Activated CD4-positive, alpha-beta T cell treated with anti-CD3 and anti-CD28 coated beads, Interleukin-2, amount 10 ng/mL, durations not matched to agents 7 days and 5 days (primary cell): ENCODE results near the gene RNF169. TPM values are rescaled to one million over a fixed set of nuclear protein-coding genes. Genes with fewer than 3 reads are reported as not detected.

ENCODE experiments used
- CTCF ChIA-PET: fragments of 350-600 bp; sonication (Branson Sonifier 250); formaldehyde crosslinking; loops from one replicate; lab custom pipeline; 2021; ENCODE audit warnings: antibody characterized with exemption; lab: Charles Lee
- POLR2A ChIA-PET: fragments of 350-600 bp; sonication (Branson Sonifier 250); formaldehyde crosslinking; loops from one replicate; lab custom pipeline; 2021; ENCODE audit warnings: antibody characterized with exemption; lab: Charles Lee
- DNase-seq: peaks from one replicate; pipeline ENCODE4 v3.0.0-alpha.2; 2020
- H3K27ac Mint-ChIP-seq: one replicate; pipeline ENCODE4 v1.8.0; 2021; ENCODE audit warnings: mild to moderate bottlenecking, moderate library complexity, mixed read lengths
- H3K27me3 Mint-ChIP-seq: one replicate; pipeline ENCODE4 v1.8.0; 2021; ENCODE audit warnings: mixed read lengths
- H3K36me3 Mint-ChIP-seq: one replicate; pipeline ENCODE4 v1.8.0; 2021; ENCODE audit warnings: low read depth, mixed read lengths
- H3K4me1 Mint-ChIP-seq: one replicate; pipeline ENCODE4 v1.8.0; 2021; ENCODE audit warnings: mixed read lengths
- H3K4me3 Mint-ChIP-seq: one replicate; pipeline ENCODE4 v1.8.0; 2021; ENCODE audit warnings: mild to moderate bottlenecking, moderate library complexity, mixed read lengths
- H3K9me3 Mint-ChIP-seq: one replicate; pipeline ENCODE4 v1.8.0; 2021; ENCODE audit warnings: mixed read lengths
- total RNA-seq, 2 experiments: library from RNA; stranded (reverse); gene quantifications; one replicate each; pipeline ENCODE4 v1.2.3, GENCODE V29; 2021

The RNF169 gene
- total RNA-seq, 2 experiments from 2014 or later: 16.4 to 17.4 TPM

GRCh38 chr11:74780248-74781005, 31.8 kb downstream of the RNF169 start:
- Mint-ChIP-seq H3K36me3 (peaks cover 4% of the 10 kb centered on the region), H3K27me3 (no peaks in the 10 kb centered on the region), H3K9me3 (no peaks in the 10 kb centered on the region), H3K4me1 (peaks cover 23% of the 10 kb centered on the region), H3K27ac (no peak overlapping the region), H3K4me3 (no peak overlapping the region)
- DNase-seq: no peak
- ChIA-PET POLR2A (no interaction called here), CTCF (no interaction called here)

- peaks cover 2% of the 10 kb centered on the region for H3K36me3 Mint-ChIP-seq
- H3K4me3 Mint-ChIP-seq: peak overlapping the region; percentile 42
- H3K27me3 Mint-ChIP-seq: no peaks in the 10 kb centered on the region
- CTCF ChIA-PET: interaction anchor here (1.3 to 1.8 kb wide), 2 partner anchors 11 to 63 kb away, joined by 3 to 4 read pairs; no protein-coding TSS in a partner anchor
- POLR2A ChIA-PET: no interaction called here
- DNase-seq: peak; percentile 43
- peak overlapping the region; percentile 70 for H3K27ac Mint-ChIP-seq
- H3K9me3 Mint-ChIP-seq: no peaks in the 10 kb centered on the region
- H3K4me1 Mint-ChIP-seq: peaks cover 23% of the 10 kb centered on the region
Observed at GRCh38 chr11:74783241-74783871, 34.7 kb downstream of the RNF169 start.

GRCh38 chr11:74784234-74784633, 35.6 kb downstream of the RNF169 start:
- no peak for DNase-seq
- no peak overlapping the region for H3K4me3 Mint-ChIP-seq
- H3K27ac Mint-ChIP-seq: no peak overlapping the region
- no peaks in the 10 kb centered on the region for H3K27me3 Mint-ChIP-seq
- CTCF ChIA-PET: interaction anchor here (0.6 to 1.8 kb wide), 3 partner anchors 12 to 291 kb away, joined by 3 to 4 read pairs (median 3); no protein-coding TSS in a partner anchor
- peaks cover 23% of the 10 kb centered on the region for H3K4me1 Mint-ChIP-seq
- POLR2A ChIA-PET: no interaction called here
- H3K9me3 Mint-ChIP-seq: no peaks in the 10 kb centered on the region
- H3K36me3 Mint-ChIP-seq: peaks cover 2% of the 10 kb centered on the region

- CTCF ChIA-PET: interaction anchor here (0.6 to 1.3 kb wide), 3 partner anchors 62 to 292 kb away, joined by 3 read pairs; no protein-coding TSS in a partner anchor
- Mint-ChIP-seq H3K4me3 (no peak overlapping the region), H3K4me1 (peaks cover 22% of the 10 kb centered on the region), H3K27me3 (no peaks in the 10 kb centered on the region), H3K27ac (no peak overlapping the region), H3K36me3 (peaks cover 7% of the 10 kb centered on the region), H3K9me3 (peaks cover 1% of the 10 kb centered on the region)
- POLR2A ChIA-PET: interaction anchor here (0.5 kb wide), 1 partner anchor 10 kb away, joined by 4 read pairs; no protein-coding TSS in a partner anchor
- no peak for DNase-seq
Observed at GRCh38 chr11:74784726-74785125, 36.1 kb downstream of the RNF169 start.

GRCh38 chr11:74786574-74786973, 37.9 kb downstream of the RNF169 start:
- ChIA-PET POLR2A (no interaction called here), CTCF (no interaction called here)
- H3K27ac Mint-ChIP-seq: no peak overlapping the region
- DNase-seq: no peak
- H3K27me3 Mint-ChIP-seq: no peaks in the 10 kb centered on the region
- peaks cover 24% of the 10 kb centered on the region for H3K36me3 Mint-ChIP-seq
- H3K9me3 Mint-ChIP-seq: peaks cover 8% of the 10 kb centered on the region
- peaks cover 22% of the 10 kb centered on the region for H3K4me1 Mint-ChIP-seq
- H3K4me3 Mint-ChIP-seq: no peak overlapping the region

GRCh38 chr11:74791333-74792100, 42.9 kb downstream of the RNF169 start:
- DNase-seq: no peak
- no peak overlapping the region for H3K27ac Mint-ChIP-seq
- CTCF ChIA-PET: interaction anchor here (1.1 kb wide), 1 partner anchor 16 kb away, joined by 3 read pairs; no protein-coding TSS in a partner anchor
- peaks cover 10% of the 10 kb centered on the region for H3K9me3 Mint-ChIP-seq
- H3K36me3 Mint-ChIP-seq: peaks cover 53% of the 10 kb centered on the region
- H3K27me3 Mint-ChIP-seq: no peaks in the 10 kb centered on the region
- no peaks in the 10 kb centered on the region for H3K4me1 Mint-ChIP-seq
- POLR2A ChIA-PET: no interaction called here
- no peak overlapping the region for H3K4me3 Mint-ChIP-seq

GRCh38 chr11:74806267-74806666, 57.6 kb downstream of the RNF169 start:
- Mint-ChIP-seq H3K27me3 (no peaks in the 10 kb centered on the region), H3K9me3 (peaks cover 2% of the 10 kb centered on the region)

GRCh38 chr11:74809801-74810200, 61.2 kb downstream of the RNF169 start:
- Mint-ChIP-seq H3K4me3 (no peak overlapping the region), H3K9me3 (no peaks in the 10 kb centered on the region), H3K27ac (no peak overlapping the region), H3K36me3 (peaks cover 16% of the 10 kb centered on the region), H3K27me3 (no peaks in the 10 kb centered on the region), H3K4me1 (peaks cover 5% of the 10 kb centered on the region)
- CTCF ChIA-PET: no interaction called here
- POLR2A ChIA-PET: no interaction called here
- DNase-seq: no peak

More at GRCh38 chr11:74806267-74806666, 57.6 kb downstream of the RNF169 start:
- H3K4me1 Mint-ChIP-seq: peaks cover 5% of the 10 kb centered on the region
- H3K4me3 Mint-ChIP-seq: no peak overlapping the region
- DNase-seq: no peak
- no peak overlapping the region for H3K27ac Mint-ChIP-seq
- ChIA-PET POLR2A (no interaction called here), CTCF (no interaction called here)
- H3K36me3 Mint-ChIP-seq: peaks cover 8% of the 10 kb centered on the region

GRCh38 chr11:74815966-74816365, 67.3 kb downstream of the RNF169 start:
- peaks cover 32% of the 10 kb centered on the region for H3K4me1 Mint-ChIP-seq
- DNase-seq: no peak
- CTCF ChIA-PET: no interaction called here
- H3K27ac Mint-ChIP-seq: no peak overlapping the region
- H3K4me3 Mint-ChIP-seq: no peak overlapping the region
- POLR2A ChIA-PET: no interaction called here
- no peaks in the 10 kb centered on the region for H3K9me3 Mint-ChIP-seq
- peaks cover 55% of the 10 kb centered on the region for H3K36me3 Mint-ChIP-seq
- no peaks in the 10 kb centered on the region for H3K27me3 Mint-ChIP-seq

- Mint-ChIP-seq H3K4me3 (no peak overlapping the region), H3K36me3 (peaks cover 58% of the 10 kb centered on the region), H3K27me3 (no peaks in the 10 kb centered on the region), H3K27ac (no peak overlapping the region), H3K4me1 (peaks cover 34% of the 10 kb centered on the region), H3K9me3 (no peaks in the 10 kb centered on the region)
- ChIA-PET POLR2A (no interaction called here), CTCF (no interaction called here)
- DNase-seq: no peak
Observed at GRCh38 chr11:74816664-74817063, 68.0 kb downstream of the RNF169 start.

GRCh38 chr11:74818283-74818946, 69.8 kb downstream of the RNF169 start:
- Mint-ChIP-seq H3K36me3 (peaks cover 61% of the 10 kb centered on the region), H3K9me3 (no peaks in the 10 kb centered on the region), H3K4me1 (peaks cover 34% of the 10 kb centered on the region), H3K27me3 (no peaks in the 10 kb centered on the region), H3K4me3 (no peak overlapping the region), H3K27ac (peak overlapping the region; percentile 77)
- ChIA-PET CTCF (no interaction called here), POLR2A (no interaction called here)
- DNase-seq: no peak

GRCh38 chr11:74819400-74819799, 70.8 kb downstream of the RNF169 start:
- Mint-ChIP-seq H3K4me1 (peaks cover 34% of the 10 kb centered on the region), H3K4me3 (no peak overlapping the region), H3K9me3 (peaks cover 8% of the 10 kb centered on the region), H3K27me3 (no peaks in the 10 kb centered on the region), H3K36me3 (peaks cover 71% of the 10 kb centered on the region), H3K27ac (no peak overlapping the region)
- POLR2A ChIA-PET: no interaction called here
- CTCF ChIA-PET: interaction anchor here (0.7 kb wide), 1 partner anchor 598 kb away, joined by 3 read pairs; no protein-coding TSS in a partner anchor
- DNase-seq: no peak
